ENCODE data around the gene ZFP57.
"Not testable (repeated sequence)": the region's sequence is repeated elsewhere in the genome, so short reads cannot be mapped to it uniquely, and the experiment has no call there.

Gene ZFP57

GRCh38 chr6:29678114-29678513 lies 2.8 kb downstream of the ZFP57 start:
- no peak for TF ChIP-seq CTCF (IDR thresholded peaks at IDR 0.05; ENCODE audit: extremely low read depth, insufficient read depth, missing control alignments)
- no peak for DNase-seq (ENCODE audit: low spot score)
- in situ Hi-C loops (cut with MboI; ENCODE audit: low pct_unique_long_range_greater_than_20kb, low sequenced_read_pairs, unreplicated experiment) = no loop called here

- TF ChIP-seq CTCF (IDR thresholded peaks at IDR 0.05; ENCODE audit: extremely low read depth, insufficient read depth, missing control alignments) = no peak
- in situ Hi-C loops (cut with MboI; ENCODE audit: low pct_unique_long_range_greater_than_20kb, low sequenced_read_pairs, unreplicated experiment) = no loop called here
- DNase-seq (ENCODE audit: low spot score) = no peak
Measured at GRCh38 chr6:29676981-29677601, 3.9 kb downstream of the ZFP57 start.

- DNase-seq (ENCODE audit: low spot score) = no peak
- in situ Hi-C loops (cut with MboI; ENCODE audit: low pct_unique_long_range_greater_than_20kb, low sequenced_read_pairs, unreplicated experiment) = no loop called here
- TF ChIP-seq CTCF (IDR thresholded peaks at IDR 0.05; ENCODE audit: extremely low read depth, insufficient read depth, missing control alignments) = no peak
Measured at GRCh38 chr6:29675561-29675960, 5.4 kb downstream of the ZFP57 start.

- DNase-seq (ENCODE audit: low spot score) = no peak
- in situ Hi-C loops (cut with MboI; ENCODE audit: low pct_unique_long_range_greater_than_20kb, low sequenced_read_pairs, unreplicated experiment) = no loop called here
Measured at GRCh38 chr6:29674008-29674407, 6.9 kb downstream of the ZFP57 start.

GRCh38 chr6:29673161-29673560 lies 7.8 kb downstream of the ZFP57 start:
- DNase-seq (ENCODE audit: low spot score) = no peak
- in situ Hi-C loops (cut with MboI; ENCODE audit: low pct_unique_long_range_greater_than_20kb, low sequenced_read_pairs, unreplicated experiment) = no loop called here
- TF ChIP-seq CTCF (IDR thresholded peaks at IDR 0.05; ENCODE audit: extremely low read depth, insufficient read depth, missing control alignments) = no peak

More at GRCh38 chr6:29674008-29674407, 6.9 kb downstream of the ZFP57 start:
- no peak for TF ChIP-seq CTCF (IDR thresholded peaks at IDR 0.05; ENCODE audit: extremely low read depth, insufficient read depth, missing control alignments)

- in situ Hi-C loops (cut with MboI; ENCODE audit: low pct_unique_long_range_greater_than_20kb, low sequenced_read_pairs, unreplicated experiment); DNase-seq (ENCODE audit: low spot score): not testable (repeated sequence)
Measured at GRCh38 chr6:29672116-29672515, 8.8 kb downstream of the ZFP57 start.

- no peak for DNase-seq (ENCODE audit: low spot score)
- TF ChIP-seq CTCF (IDR thresholded peaks at IDR 0.05; ENCODE audit: extremely low read depth, insufficient read depth, missing control alignments) = no peak
- in situ Hi-C loops (cut with MboI; ENCODE audit: low pct_unique_long_range_greater_than_20kb, low sequenced_read_pairs, unreplicated experiment) = no loop called here
Measured at GRCh38 chr6:29671026-29671425, 9.9 kb downstream of the ZFP57 start.
